GM12874 (cell line): ENCODE measurements around the gene ROGDI.

ENCODE experiments used
- CTCF ChIP-seq: IDR thresholded peaks from 2 replicates; pipeline ENCODE4 v1.5.1; 2011; ENCODE audit warnings: low read depth, mild to moderate bottlenecking, control low read depth, low read length, moderate library complexity; ENCODE audit not compliant: insufficient read depth

Gene ROGDI

GRCh38 chr16:4778050-4778392, 24.4 kb downstream of the ROGDI start:
- no peak for TF ChIP-seq CTCF

- no peak for TF ChIP-seq CTCF
These were observed 24.9 kb downstream of the ROGDI start for GRCh38 chr16:4777339-4778049.

- TF ChIP-seq CTCF: no peak
These were observed 26.2 kb downstream of the ROGDI start for GRCh38 chr16:4776141-4776705.

- no peak for TF ChIP-seq CTCF
These were observed 27.4 kb downstream of the ROGDI start for GRCh38 chr16:4775005-4775404.

- TF ChIP-seq CTCF: no peak
These were observed 30.1 kb downstream of the ROGDI start for GRCh38 chr16:4772351-4772750.

GRCh38 chr16:4771646-4772045, 30.8 kb downstream of the ROGDI start:
- TF ChIP-seq CTCF: no peak

GRCh38 chr16:4769306-4769638, 33.2 kb downstream of the ROGDI start:
- no peak for TF ChIP-seq CTCF
